GM10248 (cell line): Measurements from ENCODE around the gene COLEC11.
A peak's percentile ranks its signal among the peaks of the same experiment; 100 is the strongest.

Source experiments
- CTCF ChIA-PET: fragments of 300-600 bp; sonication (Branson Sonifier 250); formaldehyde crosslinking; extraction: SDS; loops from one replicate; lab custom pipeline; 2021; ENCODE audit warnings: antibody characterized with exemption; lab: Yijun Ruan, JAX
- POLR2A ChIA-PET: fragments of 350-650 bp; sonication (Branson Sonifier 250); formaldehyde crosslinking; extraction: SDS; loops from one replicate; lab custom pipeline; 2020; ENCODE audit warnings: antibody characterized with exemption; lab: Yijun Ruan, JAX
- DNase-seq: peaks from one replicate; pipeline ENCODE4 v3.0.0; 2012; ENCODE audit errors: extremely low spot score
- TF ChIP-seq, protein P1 (sequence below): IDR thresholded peaks from 2 replicates; pipeline ENCODE4 v1.5.1; 2012; ENCODE audit warnings: mild to moderate bottlenecking, low read depth; ENCODE audit errors: extremely low read depth, missing control alignments, control extremely low read depth

Gene COLEC11

DNA sequence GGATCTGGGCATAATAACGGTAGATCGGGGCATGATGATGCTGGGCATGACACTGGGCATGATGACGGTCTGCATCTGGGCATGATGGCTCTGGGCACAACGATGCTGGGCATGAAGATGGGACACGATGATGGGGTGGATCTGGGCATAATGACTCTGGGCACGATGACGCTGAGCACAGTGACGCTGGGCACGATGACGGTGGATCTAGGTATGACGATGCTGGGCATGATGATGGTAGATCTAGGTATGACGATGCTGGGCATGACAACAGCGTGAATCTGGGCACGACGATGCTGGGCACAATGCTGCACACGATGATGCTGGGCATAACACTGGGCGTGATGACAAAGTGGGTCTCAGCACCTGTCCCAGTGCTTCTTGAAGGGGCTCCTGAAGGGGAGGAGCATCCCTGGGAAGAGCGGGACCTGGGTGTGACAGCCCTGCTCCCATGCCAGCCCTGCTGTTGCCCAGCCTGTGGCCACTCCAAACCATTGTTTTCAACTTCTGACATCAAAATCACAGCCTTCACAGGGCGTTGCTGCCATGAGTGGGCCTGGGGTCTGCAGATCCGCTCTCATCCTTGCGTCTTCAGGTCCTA is 32.7 kb downstream of the COLEC11 start:
- DNase-seq = no peak
- ChIA-PET POLR2A (no interaction called here), CTCF (interaction anchor here (1.5 kb wide), 1 partner anchor 47 kb away, joined by 3 read pairs; no protein-coding TSS in a partner anchor)
- TF ChIP-seq, protein P1, sequence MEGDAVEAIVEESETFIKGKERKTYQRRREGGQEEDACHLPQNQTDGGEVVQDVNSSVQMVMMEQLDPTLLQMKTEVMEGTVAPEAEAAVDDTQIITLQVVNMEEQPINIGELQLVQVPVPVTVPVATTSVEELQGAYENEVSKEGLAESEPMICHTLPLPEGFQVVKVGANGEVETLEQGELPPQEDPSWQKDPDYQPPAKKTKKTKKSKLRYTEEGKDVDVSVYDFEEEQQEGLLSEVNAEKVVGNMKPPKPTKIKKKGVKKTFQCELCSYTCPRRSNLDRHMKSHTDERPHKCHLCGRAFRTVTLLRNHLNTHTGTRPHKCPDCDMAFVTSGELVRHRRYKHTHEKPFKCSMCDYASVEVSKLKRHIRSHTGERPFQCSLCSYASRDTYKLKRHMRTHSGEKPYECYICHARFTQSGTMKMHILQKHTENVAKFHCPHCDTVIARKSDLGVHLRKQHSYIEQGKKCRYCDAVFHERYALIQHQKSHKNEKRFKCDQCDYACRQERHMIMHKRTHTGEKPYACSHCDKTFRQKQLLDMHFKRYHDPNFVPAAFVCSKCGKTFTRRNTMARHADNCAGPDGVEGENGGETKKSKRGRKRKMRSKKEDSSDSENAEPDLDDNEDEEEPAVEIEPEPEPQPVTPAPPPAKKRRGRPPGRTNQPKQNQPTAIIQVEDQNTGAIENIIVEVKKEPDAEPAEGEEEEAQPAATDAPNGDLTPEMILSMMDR = no peak

DNA sequence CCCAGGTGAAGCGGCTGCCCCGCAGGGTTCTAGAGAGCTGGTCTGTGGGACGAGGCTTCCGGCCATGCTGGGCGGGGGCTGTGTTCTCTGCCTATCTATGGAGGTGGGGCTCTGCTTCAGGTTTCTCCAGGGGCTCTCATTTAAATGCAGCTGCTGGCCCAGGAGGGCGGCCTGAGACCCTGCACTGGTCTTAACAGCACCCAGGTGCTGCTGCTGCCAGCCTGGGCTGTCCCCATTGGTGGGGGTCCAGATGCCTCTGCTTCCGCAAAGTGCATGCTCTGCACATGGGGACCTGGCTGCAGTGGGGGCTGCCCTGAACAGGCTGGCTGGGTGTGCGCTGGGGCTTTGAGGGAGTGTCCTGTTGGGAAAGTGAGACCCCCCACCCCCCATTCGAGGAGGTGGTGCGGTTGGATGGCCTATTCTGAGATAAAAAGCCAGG is 33.3 kb downstream of the COLEC11 start:
- CTCF ChIA-PET = interaction anchor here (0.9 to 1.7 kb wide), 6 partner anchors 9 to 48 kb away, joined by 3 to 7 read pairs (median 3); no protein-coding TSS in a partner anchor
- DNase-seq = no peak
- POLR2A ChIA-PET = no interaction called here
- TF ChIP-seq, protein P1 = no peak

DNA sequence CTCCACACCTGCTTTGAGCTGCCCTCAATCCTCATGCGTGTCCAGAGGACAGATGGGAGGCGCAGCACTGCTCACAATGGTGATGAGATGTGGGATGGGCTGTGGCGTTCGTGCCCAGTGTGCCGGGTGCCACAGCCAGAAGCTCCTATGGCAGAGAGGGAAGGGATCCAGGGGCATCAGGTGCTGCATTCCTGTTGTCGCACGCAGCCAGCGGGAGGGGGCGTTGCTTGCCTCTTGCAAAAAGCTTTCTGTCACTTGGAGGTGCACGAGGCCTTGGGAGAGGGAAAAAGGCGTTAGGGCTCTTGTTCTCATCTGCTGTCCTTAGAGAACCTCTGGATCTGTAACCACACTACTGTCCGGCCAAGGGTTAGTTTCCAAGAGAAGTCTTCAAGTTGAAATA is 33.9 kb downstream of the COLEC11 start:
- no peak for DNase-seq
- ChIA-PET POLR2A (no interaction called here), CTCF (interaction anchor here (0.9 to 1.7 kb wide), 8 partner anchors 9 to 48 kb away, joined by 3 to 7 read pairs (median 3); no protein-coding TSS in a partner anchor)
- TF ChIP-seq, protein P1 = peak; percentile 20

DNA sequence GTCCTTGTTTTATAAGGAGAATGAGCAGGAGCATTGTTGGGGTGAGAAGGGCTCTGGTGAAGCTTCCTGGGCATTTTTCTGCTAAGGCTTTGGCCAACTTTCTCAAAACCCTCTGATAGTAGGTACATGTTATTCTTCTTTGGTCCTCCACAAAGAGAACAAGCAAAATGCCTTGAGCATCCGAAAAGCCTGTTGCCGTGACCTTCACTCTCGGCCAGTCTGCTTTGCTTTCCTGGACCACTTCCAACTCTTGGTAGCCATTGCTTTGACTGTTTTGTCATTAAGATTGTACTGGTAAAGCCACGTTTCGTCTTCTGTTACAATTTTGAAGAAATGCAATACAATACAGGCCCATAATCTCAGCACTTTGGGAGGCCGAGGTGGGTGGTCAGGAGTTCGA is 35.7 kb downstream of the COLEC11 start:
- TF ChIP-seq, protein P1 = no peak
- DNase-seq = no peak
- POLR2A ChIA-PET = no interaction called here
- CTCF ChIA-PET = no interaction called here

DNA sequence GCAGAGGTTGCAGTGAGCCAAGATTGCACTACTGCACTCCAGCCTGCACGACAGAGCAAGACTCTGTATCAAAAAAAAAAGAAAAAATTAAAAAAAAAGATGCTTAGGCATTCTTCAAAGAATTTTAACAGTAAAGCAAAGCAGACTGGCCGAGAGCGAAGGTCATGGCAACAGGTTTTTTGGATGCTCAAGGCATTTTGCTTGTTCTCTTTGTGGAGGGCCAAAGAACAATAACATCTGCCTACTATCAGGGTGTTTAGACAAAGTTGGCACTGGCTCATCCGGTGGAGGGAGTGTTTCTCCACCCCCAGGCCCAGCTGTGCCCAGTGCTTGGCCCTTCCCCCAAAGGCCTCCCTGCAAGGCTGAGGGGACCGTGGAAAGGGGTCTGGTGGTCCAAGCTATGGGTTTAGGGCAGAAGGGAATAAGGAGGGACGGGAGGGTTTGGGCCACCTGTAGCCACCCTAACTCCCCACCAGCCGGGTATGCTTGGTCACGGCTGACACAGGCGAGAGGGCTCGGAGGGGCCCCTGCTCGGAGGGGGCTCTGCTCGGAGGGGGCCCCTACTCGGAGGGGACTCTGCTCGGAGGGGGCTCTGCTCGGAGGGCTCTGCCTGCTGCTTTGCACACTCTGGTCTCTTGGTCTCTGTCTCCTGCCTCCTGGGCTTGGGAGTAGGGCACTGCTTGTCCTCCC is 36.4 kb downstream of the COLEC11 start:
- TF ChIP-seq, protein P1 = no peak
- ChIA-PET POLR2A (no interaction called here), CTCF (no interaction called here)
- DNase-seq = no peak

DNA sequence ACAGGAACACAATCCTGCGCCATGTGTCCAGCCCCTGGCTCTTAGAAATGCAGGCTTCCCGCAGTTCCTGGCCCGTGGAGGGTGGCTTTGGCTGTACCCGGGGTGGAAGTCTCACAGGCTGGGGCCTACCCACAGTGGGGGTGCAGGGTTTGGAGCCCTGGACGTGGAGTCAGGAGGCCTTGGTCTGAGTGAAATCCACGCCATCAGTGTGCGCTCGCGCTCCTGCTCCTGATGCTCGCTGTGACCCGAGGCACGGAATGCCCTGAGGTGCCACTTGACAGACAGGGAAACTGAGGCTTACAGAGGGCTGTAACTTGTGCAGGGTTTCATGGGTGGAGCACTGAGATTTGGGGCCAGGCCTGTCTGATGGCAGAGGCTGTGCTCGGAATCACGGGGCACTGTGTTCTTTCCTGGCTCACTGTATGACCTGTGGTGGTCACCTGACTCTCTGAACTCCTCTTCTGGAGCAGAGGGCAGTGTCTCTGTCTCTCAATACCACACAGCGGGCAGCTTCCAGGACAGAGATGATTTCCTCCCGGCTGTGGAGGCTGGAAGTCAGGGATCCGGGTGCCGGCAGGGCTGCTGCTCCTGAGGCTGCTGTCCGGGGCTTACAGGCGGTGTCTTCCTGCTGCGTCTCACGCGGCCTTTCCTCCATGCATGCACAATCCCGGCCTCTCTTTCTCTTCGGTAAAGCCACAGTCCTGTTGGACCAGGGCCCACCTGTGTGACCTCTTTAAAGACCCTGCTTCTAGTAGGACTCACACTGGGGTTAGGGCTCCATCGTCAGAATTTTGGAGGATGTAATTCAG is 37.1 kb downstream of the COLEC11 start:
- CTCF ChIA-PET = no interaction called here
- POLR2A ChIA-PET = no interaction called here
- no peak for DNase-seq
- TF ChIP-seq, protein P1 = no peak
